ENCODE results near the gene TMCC1. TPM values are rescaled to one million over a fixed set of nuclear protein-coding genes. Genes with fewer than 3 reads are reported as not detected.
"Not testable (repeated sequence)": the region's sequence is repeated elsewhere in the genome, so short reads cannot be mapped to it uniquely, and the experiment has no call there.

Gene TMCC1
- total RNA-seq, 2 experiments from 2014 or later, result 33.3 to 33.8 TPM

GRCh38 chr3:129836381-129837064 is 57.0 kb downstream of the TMCC1 start:
- Histone ChIP-seq H3K9me3 (ENCODE audit: control insufficient read depth in 1 of 2, insufficient read depth in 1 of 2, low read length in 2 of 2) (no peaks in the 10 kb centered on the region), H3K27me3 (ENCODE audit: control insufficient read depth in 1 of 2, insufficient read depth in 2 of 2, low read length in 2 of 2) (no peaks in the 10 kb centered on the region), H3K4me3 (ENCODE audit: low read length) (no peak overlapping the region), H3K27ac (ENCODE audit: low read depth in 1 of 2, low read length in 2 of 2) (no peak overlapping the region), H3K4me1 (ENCODE audit: insufficient read depth, low read length) (no peaks in the 10 kb centered on the region), H3K36me3 (ENCODE audit: insufficient read depth, low read length) (no peaks in the 10 kb centered on the region)
- CTCF ChIA-PET, result interaction anchor here (2.2 kb wide), 1 partner anchor 9 kb away, joined by 5 read pairs; no protein-coding TSS in a partner anchor
- intact Hi-C loops (cut with DNase I, micrococcal nuclease), result no loop called here
- ATAC-seq (ENCODE audit: poor library complexity) (no peak), DNase-seq (no peak)
- no peak for TF ChIP-seq CTCF (IDR thresholded peaks at IDR 0.05)
- H3K4me3 Mint-ChIP-seq, result no peak overlapping the region
- POLR2A ChIA-PET, result no interaction called here
- H3K27me3 Mint-ChIP-seq, result no peaks in the 10 kb centered on the region
- no peak overlapping the region for H3K27ac Mint-ChIP-seq
- H3K4me1 Mint-ChIP-seq (ENCODE audit: low read depth), result peaks cover 15% of the 10 kb centered on the region
- H3K36me3 Mint-ChIP-seq (ENCODE audit: low read depth), result peaks cover 44% of the 10 kb centered on the region
- no peaks in the 10 kb centered on the region for H3K9me3 Mint-ChIP-seq

GRCh38 chr3:129835198-129835597 is 58.3 kb downstream of the TMCC1 start:
- no peak overlapping the region for H3K4me3 Mint-ChIP-seq
- no peak for ATAC-seq (ENCODE audit: poor library complexity)
- no peak for DNase-seq
- Histone ChIP-seq H3K27ac (ENCODE audit: low read depth in 1 of 2, low read length in 2 of 2) (no peak overlapping the region), H3K4me1 (ENCODE audit: insufficient read depth, low read length) (no peaks in the 10 kb centered on the region), H3K36me3 (ENCODE audit: insufficient read depth, low read length) (no peaks in the 10 kb centered on the region), H3K4me3 (ENCODE audit: low read length) (no peak overlapping the region), H3K9me3 (ENCODE audit: control insufficient read depth in 1 of 2, insufficient read depth in 1 of 2, low read length in 2 of 2) (no peaks in the 10 kb centered on the region), H3K27me3 (ENCODE audit: control insufficient read depth in 1 of 2, insufficient read depth in 2 of 2, low read length in 2 of 2) (no peaks in the 10 kb centered on the region)
- intact Hi-C loops (cut with DNase I, micrococcal nuclease), result no loop called here
- H3K36me3 Mint-ChIP-seq (ENCODE audit: low read depth), result peaks cover 34% of the 10 kb centered on the region
- no peak overlapping the region for H3K27ac Mint-ChIP-seq
- ChIA-PET POLR2A (no interaction called here), CTCF (interaction anchor here (0.6 to 1.1 kb wide), 2 partner anchors 9 to 435 kb away, joined by 3 read pairs; no protein-coding TSS in a partner anchor)
- H3K9me3 Mint-ChIP-seq, result no peaks in the 10 kb centered on the region
- no peaks in the 10 kb centered on the region for H3K27me3 Mint-ChIP-seq
- peaks cover 15% of the 10 kb centered on the region for H3K4me1 Mint-ChIP-seq (ENCODE audit: low read depth)
- TF ChIP-seq CTCF (IDR thresholded peaks at IDR 0.05), result no peak

GRCh38 chr3:129834580-129834979 is 58.9 kb downstream of the TMCC1 start:
- intact Hi-C loops (cut with DNase I, micrococcal nuclease), result no loop called here
- ATAC-seq (ENCODE audit: poor library complexity), result no peak
- H3K4me1 Mint-ChIP-seq (ENCODE audit: low read depth), result peaks cover 16% of the 10 kb centered on the region

GRCh38 chr3:129831942-129832341 is 61.6 kb downstream of the TMCC1 start:
- H3K36me3 ChIP-seq (ENCODE audit: insufficient read depth, low read length); H3K27ac ChIP-seq (ENCODE audit: low read depth in 1 of 2, low read length in 2 of 2); ATAC-seq (ENCODE audit: poor library complexity); H3K27me3 ChIP-seq (ENCODE audit: control insufficient read depth in 1 of 2, insufficient read depth in 2 of 2, low read length in 2 of 2); DNase-seq; H3K4me1 ChIP-seq (ENCODE audit: insufficient read depth, low read length); H3K4me3 Mint-ChIP-seq; H3K27ac Mint-ChIP-seq; H3K9me3 ChIP-seq (ENCODE audit: control insufficient read depth in 1 of 2, insufficient read depth in 1 of 2, low read length in 2 of 2); H3K9me3 Mint-ChIP-seq; H3K4me3 ChIP-seq (ENCODE audit: low read length); intact Hi-C loops (cut with DNase I, micrococcal nuclease); H3K27me3 Mint-ChIP-seq: not testable (repeated sequence)
- Mint-ChIP-seq H3K4me1 (ENCODE audit: low read depth) (peaks cover 27% of the 10 kb centered on the region), H3K36me3 (ENCODE audit: low read depth) (peaks cover 21% of the 10 kb centered on the region)
- CTCF ChIA-PET, result interaction anchor here (1.2 kb wide), 1 partner anchor 342 kb away, joined by 3 read pairs; no protein-coding TSS in a partner anchor
- POLR2A ChIA-PET, result interaction anchor here (0.7 kb wide), 1 partner anchor 177 kb away, joined by 3 read pairs; no protein-coding TSS in a partner anchor

More at GRCh38 chr3:129834580-129834979, 58.9 kb downstream of the TMCC1 start:
- Mint-ChIP-seq H3K36me3 (ENCODE audit: low read depth) (peaks cover 27% of the 10 kb centered on the region), H3K9me3 (no peaks in the 10 kb centered on the region), H3K27me3 (no peaks in the 10 kb centered on the region), H3K4me3 (no peak overlapping the region), H3K27ac (no peak overlapping the region)
- ChIA-PET CTCF (interaction anchor here (1.1 kb wide), 1 partner anchor 8 kb away, joined by 3 read pairs; no protein-coding TSS in a partner anchor), POLR2A (no interaction called here)
- H3K4me3 ChIP-seq (ENCODE audit: low read length), result no peak overlapping the region
- TF ChIP-seq CTCF (IDR thresholded peaks at IDR 0.05), result no peak
- H3K36me3 ChIP-seq (ENCODE audit: insufficient read depth, low read length), result no peaks in the 10 kb centered on the region
- no peak overlapping the region for H3K27ac ChIP-seq (ENCODE audit: low read depth in 1 of 2, low read length in 2 of 2)
- no peaks in the 10 kb centered on the region for H3K4me1 ChIP-seq (ENCODE audit: insufficient read depth, low read length)
- H3K9me3 ChIP-seq (ENCODE audit: control insufficient read depth in 1 of 2, insufficient read depth in 1 of 2, low read length in 2 of 2), result no peaks in the 10 kb centered on the region
- H3K27me3 ChIP-seq (ENCODE audit: control insufficient read depth in 1 of 2, insufficient read depth in 2 of 2, low read length in 2 of 2), result no peaks in the 10 kb centered on the region
- no peak for DNase-seq
